T-cell (primary cell): Measurements from ENCODE around the gene RAD23A. TPM values are rescaled to one million over a fixed set of nuclear protein-coding genes. Genes with fewer than 3 reads are reported as not detected.

Experiments used
- ATAC-seq, 4 experiments: fragments of 200-7000 bp in 3 of 4; fragments of 150-1000 bp in 1 of 4; cut with Tn5 transposase; replicated peaks in 1 of 4; 1 replicate in 3 of 4; 2 replicates in 1 of 4; pipeline ENCODE4 v1.10.0; 2021; ENCODE audit warnings: moderate library complexity in 3 of 4, mild to moderate bottlenecking in 2 of 4, moderate number of reproducible peaks in 1 of 4
- CTCF ChIA-PET, 2 donors: fragments of 300-600 bp; sonication (Branson Sonifier 250); formaldehyde crosslinking; loops; one replicate each; lab custom pipeline; 2022; ENCODE audit warnings: antibody characterized with exemption in 2 of 2; lab: Charles Lee
- POLR2A ChIA-PET, 2 donors: fragments of 300-600 bp; sonication (Branson Sonifier 250); formaldehyde crosslinking; loops; one replicate each; lab custom pipeline; 2022; ENCODE audit warnings: antibody characterized with exemption in 2 of 2; lab: Charles Lee
- DNase-seq, 35 experiments: peaks; one replicate each; pipeline versions ENCODE4 v3.0.0 to v3.0.0-alpha.2; 2013 to 2023
- H3K27ac ChIP-seq: one replicate; pipeline ENCODE4 v1.5.1; 2013; ENCODE audit warnings: low read length
- H3K27me3 ChIP-seq, 2 experiments: replicated peaks in 1 of 2; 1 replicate in 1 of 2; 2 replicates in 1 of 2; pipeline versions ENCODE4 v1.6.1 to v1.7.0; 2013; ENCODE audit warnings: low read length in 1 of 2, mixed read lengths in 1 of 2; ENCODE audit not compliant: control insufficient read depth in 2 of 2, insufficient read depth in 2 of 2; ENCODE audit errors: extremely low read depth in 1 of 2
- H3K36me3 ChIP-seq, 2 donors: 1 replicate in 1 of 2; 2 replicates in 1 of 2; pipeline versions ENCODE4 v1.6.1 to v1.7.0; 2013; ENCODE audit warnings: low read length in 1 of 2; ENCODE audit not compliant: control insufficient read depth in 2 of 2, insufficient read depth in 1 of 2; ENCODE audit errors: extremely low read depth in 1 of 2
- H3K4me1 ChIP-seq, 2 experiments: 1 replicate in 1 of 2; 2 replicates in 1 of 2; pipeline versions ENCODE4 v1.6.1 to v1.7.0; 2013; ENCODE audit warnings: low read length in 2 of 2, mixed read lengths in 1 of 2; ENCODE audit not compliant: insufficient read depth in 2 of 2, control insufficient read depth in 1 of 2; ENCODE audit errors: extremely low read depth in 1 of 2
- H3K4me3 ChIP-seq, 2 donors: 1 replicate in 1 of 2; 2 replicates in 1 of 2; pipeline versions ENCODE4 v1.5.1 to v1.7.0; 2013; ENCODE audit warnings: mild to moderate bottlenecking in 2 of 2, low read length in 1 of 2, moderate library complexity in 1 of 2; ENCODE audit not compliant: control insufficient read depth in 1 of 2; ENCODE audit errors: extremely low read depth in 1 of 2
- H3K9me3 ChIP-seq: 2 replicates; pipeline ENCODE4 v1.7.0; 2013
- H3K27ac Mint-ChIP-seq, 2 donors: one replicate each; pipeline ENCODE4 v1.8.0; 2020 to 2021; ENCODE audit warnings: mild to moderate bottlenecking in 2 of 2, mixed read lengths in 2 of 2
- H3K27me3 Mint-ChIP-seq, 2 donors: one replicate each; pipeline ENCODE4 v1.8.0; 2021 to 2022; ENCODE audit warnings: mixed read lengths in 2 of 2
- H3K36me3 Mint-ChIP-seq: one replicate; pipeline ENCODE4 v1.8.0; 2021; ENCODE audit warnings: mixed read lengths
- H3K4me1 Mint-ChIP-seq, 3 donors: one replicate each; pipeline ENCODE4 v1.8.0; 2020 to 2022; ENCODE audit warnings: mixed read lengths in 3 of 3, mild to moderate bottlenecking in 1 of 3
- H3K4me3 Mint-ChIP-seq, 3 donors: one replicate each; pipeline ENCODE4 v1.8.0; 2020 to 2022; ENCODE audit warnings: mild to moderate bottlenecking in 3 of 3, mixed read lengths in 3 of 3, moderate library complexity in 3 of 3
- H3K9me3 Mint-ChIP-seq, 3 donors: one replicate each; pipeline ENCODE4 v1.8.0; 2020 to 2022; ENCODE audit warnings: mixed read lengths in 3 of 3
- WGBS: methylation state at CpG from one replicate; pipeline ENCODE4 v1.1.5; 2013; ENCODE audit warnings: missing lambda C conversion rate; ENCODE audit not compliant: insufficient coverage; 5-methylcytosine and 5-hydroxymethylcytosine counted together
- total RNA-seq, 35 experiments: library from RNA in 6 of 35; stranded (reverse) in 6 of 35; fragments of 120-200 nt in 1 of 35; gene quantifications; one replicate each; pipeline versions ENCODE4 v1.2.1 to v1.2.4 and lab custom pipeline; 2013 to 2026

The RAD23A gene
- total RNA-seq, 5 donors from 2014 or later (not counting 1 experiment from before 2014, with no cell fraction given) = 82.0 to 116 (median 104) TPM

DNA sequence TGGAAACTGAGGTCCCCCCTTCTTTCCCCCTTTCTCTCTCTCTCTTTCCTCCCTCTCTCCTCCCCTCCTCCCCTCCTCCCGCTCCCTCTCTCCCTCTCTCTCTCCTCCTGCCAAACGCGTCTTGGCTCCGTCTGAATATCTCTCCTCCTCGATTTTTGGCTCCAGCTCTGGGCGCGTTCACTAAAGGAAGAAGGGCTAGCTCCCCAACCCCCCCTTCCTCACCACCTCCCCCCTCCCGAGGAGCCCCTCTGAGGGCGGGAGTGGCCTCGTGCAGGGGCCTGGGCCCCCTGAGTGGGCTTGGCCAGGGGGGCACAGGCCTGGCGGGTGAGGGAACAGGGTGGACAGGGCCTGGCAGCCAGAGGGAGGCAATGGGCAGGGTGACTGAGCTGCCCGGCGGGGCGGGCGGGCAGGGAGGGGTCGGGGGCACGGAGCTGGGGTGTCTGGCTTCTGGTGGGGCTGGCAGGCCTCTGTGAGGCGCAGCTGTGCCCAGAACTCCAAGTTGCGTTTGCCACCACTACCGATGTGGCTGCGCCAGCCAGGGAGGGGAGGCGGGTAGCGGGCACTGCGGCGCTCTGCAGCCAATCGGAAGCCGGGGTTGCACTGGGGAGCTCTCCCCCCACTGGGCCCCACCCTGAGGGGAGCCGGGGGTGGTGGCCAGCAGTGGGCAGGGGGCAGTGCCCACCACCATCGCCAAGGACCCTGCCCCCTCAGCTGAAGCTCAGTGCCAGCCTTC, 56.7 kb downstream of the RAD23A start:
- WGBS = 93% methylated on average over 10 of the region's 29 CpGs
- Histone ChIP-seq H3K4me3 (no peak overlapping the region), H3K9me3 (no peaks in the 10 kb centered on the region), H3K36me3 (no peaks in the 10 kb centered on the region), H3K27me3 (peaks cover 0 to 18% of the 10 kb centered on the region in 2 experiments), H3K4me1 (no peaks in the 10 kb centered on the region), H3K27ac (no peak overlapping the region)
- no peaks in the 10 kb centered on the region for H3K9me3 Mint-ChIP-seq
- ATAC-seq (no peak), DNase-seq (no peak)
- peaks cover 0 to 6% (median 0%) of the 10 kb centered on the region in 3 donors for H3K4me1 Mint-ChIP-seq
- POLR2A ChIA-PET = no interaction called here
- H3K27ac Mint-ChIP-seq = no peak overlapping the region
- H3K36me3 Mint-ChIP-seq = peaks cover 4% of the 10 kb centered on the region
- H3K27me3 Mint-ChIP-seq = peaks cover 0 to 4% of the 10 kb centered on the region in 2 donors
- no peak overlapping the region for H3K4me3 Mint-ChIP-seq
- CTCF ChIA-PET = interaction anchor here in 1 of 2 donors (0.6 kb wide), 1 partner anchor 516 kb away, joined by 4 read pairs; no protein-coding TSS in a partner anchor

DNA sequence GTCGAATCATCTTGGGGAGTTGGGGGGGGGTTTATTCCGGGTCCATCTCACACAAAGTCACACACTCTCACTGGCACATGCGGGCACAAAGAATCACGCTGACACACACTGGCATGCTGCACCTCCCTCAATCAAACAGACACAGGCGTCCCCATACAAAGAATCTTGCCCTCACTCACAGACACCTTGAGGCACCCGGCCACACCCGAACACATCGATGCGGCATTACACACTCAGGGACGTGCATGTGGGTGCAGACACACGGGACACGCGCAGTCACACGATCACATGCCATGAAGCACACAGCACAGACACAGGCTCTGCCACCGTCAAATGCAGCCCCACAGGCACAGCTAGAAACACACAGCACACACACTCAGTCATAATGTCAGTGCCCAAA, 57.4 kb downstream of the RAD23A start:
- DNase-seq = no peak
- Histone ChIP-seq H3K9me3 (no peaks in the 10 kb centered on the region), H3K4me1 (no peaks in the 10 kb centered on the region), H3K27ac (no peak overlapping the region), H3K4me3 (no peak overlapping the region), H3K27me3 (peaks cover 2 to 23% of the 10 kb centered on the region in 2 experiments), H3K36me3 (no peaks in the 10 kb centered on the region)
- no peak for ATAC-seq
- Mint-ChIP-seq H3K4me3 (no peak overlapping the region), H3K36me3 (peaks cover 4% of the 10 kb centered on the region), H3K9me3 (no peaks in the 10 kb centered on the region), H3K4me1 (peaks cover 0 to 2% (median 0%) of the 10 kb centered on the region in 3 donors), H3K27ac (no peak overlapping the region), H3K27me3 (peaks cover 4% of the 10 kb centered on the region in 2 donors)
- CTCF ChIA-PET = no interaction called here
- POLR2A ChIA-PET = no interaction called here
- 88% methylated on average over 10 of the region's 15 CpGs for WGBS

Other genes starting within 250 kb of the RAD23A start
- 1 to 10 TPM; 3.4 to 6.2 (median 4.7) TPM for gene FBXW9, start 249.2 kb upstream of the RAD23A start, total RNA-seq
- gene TNPO2, start 221.9 kb upstream of the RAD23A start, total RNA-seq = 10 to 100 TPM; 53.7 to 78.8 (median 62.6) TPM
- 100 to 1,000 TPM; 167 to 256 (median 254) TPM for gene TRIR, start 211.2 kb upstream of the RAD23A start, total RNA-seq
- 10 to 100 TPM; 24.6 to 39.3 (median 34.1) TPM for gene GET3, start 208.4 kb upstream of the RAD23A start, total RNA-seq
- under 1 TPM in 1 of 5 donors, not detected in 4; 0.16 TPM for gene BEST2, start 194.1 kb upstream of the RAD23A start, total RNA-seq
- 10 to 100 TPM; 19.7 to 26.6 (median 22.8) TPM for gene HOOK2, start 170.3 kb upstream of the RAD23A start, total RNA-seq
- gene JUNB, start 154.4 kb upstream of the RAD23A start, total RNA-seq = 1,000 to 10,000 TPM in 2 of 5 donors, 100 to 1,000 TPM in 3; 117 to 2,289 (median 138) TPM
- gene PRDX2, start 144.1 kb upstream of the RAD23A start, total RNA-seq = 100 to 1,000 TPM in 3 of 5 donors, 10 to 100 TPM in 2; 94.5 to 150 (median 134) TPM
- 1 to 10 TPM in 1 of 5 donors, under 1 TPM in 3, not detected in 1; 0.63 to 2.4 (median 0.97) TPM for gene THSD8, start 143.8 kb upstream of the RAD23A start, total RNA-seq
- 10 to 100 TPM in 3 of 5 donors, 1 to 10 TPM in 2; 4.7 to 18.0 (median 15.0) TPM for gene RNASEH2A, start 139.3 kb upstream of the RAD23A start, total RNA-seq
- not detected for gene RTBDN, start 111.3 kb upstream of the RAD23A start, total RNA-seq
- gene MAST1, start 107.3 kb upstream of the RAD23A start, total RNA-seq = under 1 TPM; 0.29 to 0.75 (median 0.43) TPM
- 10 to 100 TPM; 13.4 to 32.1 (median 26.5) TPM for gene DNASE2, start 64.4 kb upstream of the RAD23A start, total RNA-seq
- gene KLF1, start 58.7 kb upstream of the RAD23A start, total RNA-seq = under 1 TPM in 3 of 5 donors, not detected in 2; 0.36 to 0.67 (median 0.38) TPM
- 10 to 100 TPM; 39.8 to 68.7 (median 60.0) TPM for gene GCDH, start 54.7 kb upstream of the RAD23A start, total RNA-seq
- 1 to 10 TPM in 2 of 5 donors, not detected in 3; 2.5 to 2.8 TPM for gene SYCE2, start 26.6 kb upstream of the RAD23A start, total RNA-seq
- gene FARSA, start 12.2 kb upstream of the RAD23A start, total RNA-seq = 10 to 100 TPM; 28.3 to 86.2 (median 73.4) TPM
- 100 to 1,000 TPM; 429 to 530 (median 501) TPM for gene CALR, start 7.3 kb upstream of the RAD23A start, total RNA-seq
- 10 to 100 TPM in 3 of 5 donors, 1 to 10 TPM in 2; 6.2 to 22.6 (median 20.1) TPM for gene GADD45GIP1, start 11.4 kb downstream of the RAD23A start, total RNA-seq
- gene DAND5, start 23.7 kb downstream of the RAD23A start, total RNA-seq = not detected
- 1 to 10 TPM; 3.9 to 6.6 (median 6.3) TPM for gene NFIX, start 49.6 kb downstream of the RAD23A start, total RNA-seq
- gene LYL1, start 157.0 kb downstream of the RAD23A start, total RNA-seq = 10 to 100 TPM in 3 of 5 donors, 1 to 10 TPM in 2; 3.4 to 20.6 (median 15.4) TPM
- 100 to 1,000 TPM in 2 of 5 donors, 10 to 100 TPM in 3; 68.9 to 121 (median 95.6) TPM for gene TRMT1, start 170.9 kb downstream of the RAD23A start, total RNA-seq
- gene NACC1, start 172.4 kb downstream of the RAD23A start, total RNA-seq = 10 to 100 TPM; 23.8 to 44.9 (median 38.1) TPM
- gene STX10, start 204.5 kb downstream of the RAD23A start, total RNA-seq = 10 to 100 TPM; 43.8 to 89.6 (median 67.3) TPM
- gene IER2, start 204.5 kb downstream of the RAD23A start, total RNA-seq = 100 to 1,000 TPM; 165 to 413 (median 196) TPM